Esophagus squamous epithelium (tissue), 4 donors: ENCODE data around the gene FAM241B.

Experiments
- POLR2A ChIP-seq, 4 donors: fragments of 450-650 bp; IDR thresholded peaks; one replicate each; pipeline ENCODE4 v1.6.1; 2017; ENCODE audit warnings: antibody characterized with exemption in 4 of 4, mild to moderate bottlenecking in 4 of 4, moderate library complexity in 3 of 4
- TF ChIP-seq, protein P1 (sequence below), 6 experiments: fragments of 450-650 bp in 4 of 6; fragments of 200-600 bp in 2 of 6; sonication (generic) in 2 of 6; IDR thresholded peaks; one replicate each; pipeline ENCODE4 v1.5.1; 2016 to 2019; ENCODE audit warnings: antibody characterized with exemption in 6 of 6, mild to moderate bottlenecking in 4 of 6, moderate library complexity in 4 of 6

DNA sequence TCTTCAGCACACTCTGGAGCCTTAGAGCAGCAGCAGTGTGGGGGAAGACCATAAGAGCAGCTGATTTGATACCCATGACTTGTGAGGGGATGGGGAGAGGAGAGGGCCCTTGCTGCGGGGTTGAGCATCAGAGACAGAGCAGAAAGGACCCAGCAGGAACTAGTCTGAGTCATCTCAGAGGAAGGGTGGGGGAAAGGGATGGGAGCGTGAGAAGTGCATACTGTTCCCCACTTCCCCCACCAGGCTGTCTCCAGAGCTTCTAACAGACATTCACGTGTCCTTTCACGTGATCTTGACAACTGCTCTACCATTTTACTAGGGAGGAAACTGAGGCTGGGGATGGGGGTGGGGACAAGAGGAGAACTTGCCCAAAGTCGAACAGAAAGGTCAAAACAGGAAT, 38.7 kb downstream of the FAM241B start:
- TF ChIP-seq, protein P1, sequence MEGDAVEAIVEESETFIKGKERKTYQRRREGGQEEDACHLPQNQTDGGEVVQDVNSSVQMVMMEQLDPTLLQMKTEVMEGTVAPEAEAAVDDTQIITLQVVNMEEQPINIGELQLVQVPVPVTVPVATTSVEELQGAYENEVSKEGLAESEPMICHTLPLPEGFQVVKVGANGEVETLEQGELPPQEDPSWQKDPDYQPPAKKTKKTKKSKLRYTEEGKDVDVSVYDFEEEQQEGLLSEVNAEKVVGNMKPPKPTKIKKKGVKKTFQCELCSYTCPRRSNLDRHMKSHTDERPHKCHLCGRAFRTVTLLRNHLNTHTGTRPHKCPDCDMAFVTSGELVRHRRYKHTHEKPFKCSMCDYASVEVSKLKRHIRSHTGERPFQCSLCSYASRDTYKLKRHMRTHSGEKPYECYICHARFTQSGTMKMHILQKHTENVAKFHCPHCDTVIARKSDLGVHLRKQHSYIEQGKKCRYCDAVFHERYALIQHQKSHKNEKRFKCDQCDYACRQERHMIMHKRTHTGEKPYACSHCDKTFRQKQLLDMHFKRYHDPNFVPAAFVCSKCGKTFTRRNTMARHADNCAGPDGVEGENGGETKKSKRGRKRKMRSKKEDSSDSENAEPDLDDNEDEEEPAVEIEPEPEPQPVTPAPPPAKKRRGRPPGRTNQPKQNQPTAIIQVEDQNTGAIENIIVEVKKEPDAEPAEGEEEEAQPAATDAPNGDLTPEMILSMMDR (IDR thresholded peaks at IDR 0.05), result no peak
- no peak for TF ChIP-seq POLR2A (IDR thresholded peaks at IDR 0.05)
